Coronary artery (tissue), 2 donors: Measurements from ENCODE around the gene PLEKHO2.

Experiments used
- DNase-seq: peaks from one replicate; pipeline ENCODE4 v3.0.0-alpha.2; 2017; ENCODE audit warnings: low spot score
- H3K27ac ChIP-seq, 2 donors: fragments of 200-600 bp; sonication (generic); one replicate each; pipeline ENCODE4 v1.5.1; 2016 to 2019
- H3K4me3 ChIP-seq: fragments of 200-600 bp; sonication (generic); 2 replicates; pipeline ENCODE4 v1.5.1; 2016; ENCODE audit warnings: mild to moderate bottlenecking, moderate library complexity
- TF ChIP-seq, protein P1 (sequence below): fragments of 200-600 bp; sonication (generic); IDR thresholded peaks from one replicate; pipeline ENCODE4 v1.5.1; 2019; ENCODE audit warnings: antibody characterized with exemption

The PLEKHO2 gene

DNA sequence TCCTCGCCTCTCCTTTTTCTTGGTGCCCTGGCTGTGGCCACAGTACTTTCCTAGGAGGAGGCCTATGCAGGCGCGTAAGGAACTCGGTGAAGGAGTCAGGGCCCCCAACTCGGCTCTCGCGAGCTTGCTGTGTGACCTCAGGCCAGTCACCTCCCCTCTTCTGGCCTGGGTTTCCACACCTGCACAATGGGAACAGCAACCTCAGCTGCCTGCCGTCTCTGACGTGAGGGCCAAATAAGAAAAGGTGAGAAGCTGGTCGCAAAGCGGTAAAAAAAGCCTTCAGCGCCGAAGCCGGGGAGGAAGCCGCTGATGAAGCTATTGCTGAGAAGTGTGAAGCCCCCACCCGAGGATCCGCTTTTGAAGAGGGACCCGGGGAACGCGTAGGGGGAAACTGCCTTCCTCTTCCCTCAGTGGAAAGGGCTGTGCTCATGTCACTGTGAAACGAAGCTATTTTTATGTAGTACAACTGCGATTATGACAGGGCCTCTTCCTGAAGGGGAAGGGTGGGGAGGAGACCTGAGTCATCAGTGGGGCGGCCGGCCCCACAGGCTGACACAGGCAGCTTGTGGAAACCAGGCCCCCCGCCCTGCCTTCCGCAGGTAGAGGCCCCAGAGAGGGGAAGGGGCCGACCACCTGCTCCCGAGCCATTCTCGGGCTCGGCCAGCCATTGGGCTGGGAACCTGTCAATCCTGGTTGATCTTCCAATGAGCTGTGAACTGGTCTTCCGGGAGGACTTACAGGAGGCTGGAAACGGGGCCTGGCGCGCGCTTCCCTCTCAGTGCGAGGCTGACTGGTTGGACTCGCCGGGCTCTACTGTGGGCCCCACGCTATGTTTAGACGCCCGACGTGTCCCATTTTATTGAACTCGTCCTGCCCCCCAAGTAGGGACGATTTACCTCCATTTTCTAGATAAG lies 52.0 kb downstream of the PLEKHO2 start:
- Histone ChIP-seq H3K27ac (peak overlapping the region; percentile 35 to 88), H3K4me3 (peak overlapping the region; percentile 61)
- peak; percentile 93 for DNase-seq
- TF ChIP-seq, protein P1, sequence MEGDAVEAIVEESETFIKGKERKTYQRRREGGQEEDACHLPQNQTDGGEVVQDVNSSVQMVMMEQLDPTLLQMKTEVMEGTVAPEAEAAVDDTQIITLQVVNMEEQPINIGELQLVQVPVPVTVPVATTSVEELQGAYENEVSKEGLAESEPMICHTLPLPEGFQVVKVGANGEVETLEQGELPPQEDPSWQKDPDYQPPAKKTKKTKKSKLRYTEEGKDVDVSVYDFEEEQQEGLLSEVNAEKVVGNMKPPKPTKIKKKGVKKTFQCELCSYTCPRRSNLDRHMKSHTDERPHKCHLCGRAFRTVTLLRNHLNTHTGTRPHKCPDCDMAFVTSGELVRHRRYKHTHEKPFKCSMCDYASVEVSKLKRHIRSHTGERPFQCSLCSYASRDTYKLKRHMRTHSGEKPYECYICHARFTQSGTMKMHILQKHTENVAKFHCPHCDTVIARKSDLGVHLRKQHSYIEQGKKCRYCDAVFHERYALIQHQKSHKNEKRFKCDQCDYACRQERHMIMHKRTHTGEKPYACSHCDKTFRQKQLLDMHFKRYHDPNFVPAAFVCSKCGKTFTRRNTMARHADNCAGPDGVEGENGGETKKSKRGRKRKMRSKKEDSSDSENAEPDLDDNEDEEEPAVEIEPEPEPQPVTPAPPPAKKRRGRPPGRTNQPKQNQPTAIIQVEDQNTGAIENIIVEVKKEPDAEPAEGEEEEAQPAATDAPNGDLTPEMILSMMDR: no peak

DNA sequence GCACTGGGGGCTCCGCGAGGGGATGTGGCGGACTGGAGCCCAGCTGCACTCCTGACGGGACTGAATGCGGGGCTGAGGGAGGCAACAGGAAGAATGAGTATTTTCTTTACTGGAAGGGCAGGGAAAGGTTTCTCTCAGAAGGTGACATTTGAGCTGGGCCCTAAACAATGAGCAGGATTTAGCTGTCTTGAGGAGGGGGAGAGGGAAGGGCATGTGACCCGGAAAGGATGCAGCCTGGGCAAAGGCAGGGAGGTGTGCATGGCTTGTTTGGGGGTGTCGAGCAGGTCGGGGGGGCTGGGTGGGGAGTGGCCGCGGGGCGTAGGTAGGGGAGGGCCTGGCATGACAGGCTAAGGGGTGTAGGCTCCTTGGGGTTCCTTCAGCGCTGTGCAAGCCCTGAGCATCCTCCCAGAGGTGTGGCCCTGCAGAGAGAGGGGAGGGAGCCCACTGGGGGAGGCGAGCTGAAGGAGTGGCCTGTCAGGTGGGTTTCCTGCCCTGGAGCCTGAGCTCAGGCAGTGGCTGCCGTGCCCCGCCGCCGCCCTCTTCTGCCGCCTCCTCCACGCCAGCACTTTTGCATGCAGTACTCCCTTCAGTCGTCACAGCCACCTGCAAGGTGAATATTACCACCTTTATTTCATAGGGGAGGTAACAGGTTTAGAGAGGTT lies 52.8 kb downstream of the PLEKHO2 start:
- Histone ChIP-seq H3K27ac (peak overlapping the region; percentile 35 to 88), H3K4me3 (peak overlapping the region; percentile 61)
- DNase-seq: no peak
- TF ChIP-seq, protein P1: no peak

DNA sequence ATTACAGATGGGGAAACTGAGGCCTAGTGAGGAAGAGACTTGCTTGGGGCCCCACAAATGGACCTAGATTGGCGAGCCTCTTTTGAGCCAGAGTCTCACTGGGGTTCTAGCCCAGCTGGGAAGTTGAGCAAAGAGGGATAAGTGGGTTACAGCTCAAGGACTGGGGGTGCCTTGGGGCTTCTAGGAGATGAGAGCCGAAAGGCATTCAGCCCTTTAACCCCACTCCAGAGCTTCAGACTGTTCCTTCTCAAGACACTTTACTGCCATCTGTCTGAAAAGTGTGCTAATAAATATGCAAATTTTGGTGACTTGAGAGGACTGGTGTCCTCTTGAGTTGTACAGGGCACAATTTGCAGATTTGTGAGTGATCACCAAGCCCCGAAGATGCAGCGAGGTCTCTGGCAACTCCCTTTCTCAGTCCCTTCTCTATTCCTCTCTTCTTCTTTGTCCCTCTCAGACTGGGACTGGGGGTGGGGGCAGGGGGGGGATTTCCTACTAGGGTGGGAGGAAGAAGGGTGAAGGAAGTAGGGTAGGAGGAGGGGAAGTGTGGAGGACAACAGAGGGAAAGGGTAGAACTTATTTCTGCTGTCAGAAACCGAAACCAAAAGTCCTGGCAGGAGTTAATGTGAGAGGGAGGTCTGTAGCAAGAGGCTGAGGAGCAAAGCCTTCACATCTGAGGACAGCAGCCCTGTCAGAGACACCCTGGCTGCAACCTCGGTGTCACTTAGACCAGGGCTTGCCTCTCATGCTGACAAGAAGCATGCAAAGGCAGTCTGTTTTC lies 53.8 kb downstream of the PLEKHO2 start:
- Histone ChIP-seq H3K4me3 (peak overlapping the region; percentile 44), H3K27ac (peak overlapping the region; percentile 60 to 88)
- DNase-seq: no peak
- TF ChIP-seq, protein P1: no peak

DNA sequence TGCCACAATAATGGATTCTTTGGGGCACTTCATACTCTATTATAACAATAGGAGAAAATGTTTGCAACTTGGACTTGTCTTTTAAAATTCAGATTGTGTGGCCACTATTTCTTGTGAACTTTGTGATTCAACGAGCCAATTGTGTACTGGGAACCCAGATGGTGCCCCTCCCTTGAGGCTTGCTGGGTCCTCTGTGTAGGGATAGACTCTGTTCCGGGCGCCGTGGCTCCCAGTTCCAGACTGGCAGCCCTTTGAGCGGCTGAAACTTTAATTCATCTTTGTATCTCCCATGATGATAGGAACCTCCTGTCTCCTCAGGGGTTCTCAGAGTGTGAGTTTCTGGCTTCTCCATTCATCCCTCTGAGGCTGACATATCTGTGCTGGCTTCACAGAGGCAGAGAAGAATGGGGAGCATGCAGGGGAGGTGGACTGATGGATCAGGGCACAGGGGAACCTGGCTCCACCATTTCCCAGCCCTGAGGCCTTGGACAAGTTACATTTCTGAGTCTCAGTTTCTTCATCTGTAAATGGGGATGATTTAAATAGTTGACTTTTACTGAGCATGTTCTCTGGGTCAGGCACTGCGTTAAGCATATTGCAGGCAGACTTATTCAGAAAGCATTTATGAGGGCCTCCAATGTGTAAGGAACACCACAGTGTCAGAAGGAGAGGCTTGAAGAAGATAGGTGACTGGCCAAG lies 54.8 kb downstream of the PLEKHO2 start:
- H3K27ac ChIP-seq: peak overlapping the region; percentile 81 to 88

DNA sequence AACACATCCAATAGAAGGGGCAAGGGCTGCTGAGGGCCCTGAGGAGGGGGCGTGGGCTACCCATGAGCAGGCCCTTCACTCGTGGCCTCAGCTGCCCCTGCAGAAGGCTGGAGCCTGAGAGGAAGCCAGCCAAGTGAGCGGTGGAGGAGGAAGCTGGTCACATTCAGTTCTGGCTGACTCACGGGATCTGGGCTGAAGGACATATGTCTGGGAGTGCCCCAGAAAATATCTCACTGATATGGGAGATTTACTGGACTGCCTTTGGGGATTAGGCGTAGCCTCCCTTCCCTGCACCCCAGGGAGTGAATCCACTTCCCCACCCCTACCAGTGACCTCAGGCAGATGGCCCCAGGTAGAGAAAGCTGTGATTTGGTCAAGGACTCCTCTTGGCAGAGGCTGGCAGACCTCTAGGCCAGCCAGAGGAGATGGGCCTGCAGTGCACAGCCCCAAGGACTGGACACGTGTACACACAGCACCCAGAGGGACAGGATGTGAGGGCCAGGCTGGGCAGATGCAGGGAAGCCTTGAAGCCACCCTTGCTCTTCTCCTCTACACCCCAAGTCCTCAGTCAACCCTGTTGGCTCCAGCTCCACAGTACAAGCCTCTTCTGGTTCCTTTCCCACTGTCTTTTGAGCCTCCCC lies 55.8 kb downstream of the PLEKHO2 start:
- TF ChIP-seq, protein P1: no peak
- H3K27ac ChIP-seq: peak overlapping the region; percentile 81 to 88
- no peak for DNase-seq
- no peak overlapping the region for H3K4me3 ChIP-seq

More for the DNA sequence above, 54.8 kb downstream of the PLEKHO2 start:
- H3K4me3 ChIP-seq: no peak overlapping the region
- no peak for DNase-seq
- TF ChIP-seq, protein P1: no peak

DNA sequence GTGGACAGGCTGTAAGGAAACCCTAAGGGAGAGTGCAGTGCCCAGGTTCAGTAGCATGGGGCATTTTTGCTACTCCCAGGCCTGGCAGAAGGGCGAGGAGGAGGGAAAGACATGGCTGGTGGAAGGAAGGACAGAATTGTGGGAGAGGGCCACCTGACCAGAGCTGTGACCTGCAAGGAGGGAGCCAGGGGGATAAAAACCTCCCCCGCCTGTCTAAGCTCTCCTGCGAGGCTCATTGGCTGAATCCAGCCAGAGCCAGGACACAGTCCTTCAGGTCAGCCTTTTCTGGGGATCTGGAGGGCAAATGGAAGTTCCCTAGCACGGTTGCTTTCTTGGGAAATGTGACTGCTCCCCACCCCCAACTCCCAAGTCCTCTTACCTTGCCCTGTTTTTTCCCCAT lies 56.7 kb downstream of the PLEKHO2 start:
- no peak for DNase-seq
- peak overlapping the region; percentile 81 to 88 for H3K27ac ChIP-seq
- TF ChIP-seq, protein P1: no peak
- no peak overlapping the region for H3K4me3 ChIP-seq
